H1 (cell line): ENCODE data around the gene UBN1. TPM values are rescaled to one million over a fixed set of nuclear protein-coding genes. Genes with fewer than 3 reads are reported as not detected.

Experiments used
- CHD7 ChIP-seq: fragments of 300-600 bp; sonication (generic); IDR thresholded peaks from 2 replicates; pipeline ENCODE4 v1.7.1; 2012; ENCODE audit warnings: low read length, moderate library complexity, mild to moderate bottlenecking, inconsistent platforms; ENCODE audit not compliant: insufficient replicate concordance
- NANOG ChIP-seq: IDR thresholded peaks from 2 replicates; pipeline ENCODE4 v1.6.1; 2011; ENCODE audit warnings: low read length, low read depth, mild to moderate bottlenecking, inconsistent platforms; ENCODE audit not compliant: insufficient read depth, poor library complexity, severe bottlenecking
- SAP30 ChIP-seq: fragments of 300-600 bp; sonication (generic); IDR thresholded peaks from 2 replicates; pipeline ENCODE4 v1.7.1; 2012; ENCODE audit warnings: low read length, moderate library complexity, mild to moderate bottlenecking, inconsistent platforms; ENCODE audit not compliant: insufficient read depth, insufficient replicate concordance
- USF2 ChIP-seq: IDR thresholded peaks from 2 replicates; pipeline ENCODE4 v1.6.1; 2011; ENCODE audit warnings: low read length, improper control_type of control experiment
- polyA plus RNA-seq, 7 experiments: library from polyadenylated mRNA; depleted of rRNA in 3 of 7; stranded (reverse) in 5 of 7; unstranded in 2 of 7; fragments of >200 nt in 5 of 7; fragments of 200-250 nt in 2 of 7; gene quantifications; 1 replicate in 5 of 7; 2 replicates in 1 of 7; 4 replicates in 1 of 7; pipeline versions ENCODE4 v1.2.1 to v1.2.3, GENCODE V29; 2011 to 2013; ENCODE audit warnings: missing spikeins in 2 of 7, mixed read lengths in 2 of 7
- total RNA-seq: library from RNA; stranded (reverse); fragmentation: NEBNext Ultra II Directional; extraction: Animal tissue kit (Norgen Biotek cat#: 25700); gene quantifications from 2 replicates; pipeline ENCODE4 v1.2.1, GENCODE V29; 2021

The UBN1 gene
- total and polyA plus RNA-seq, 2 of the 8 experiments (the other 6 are each of a cell fraction or from before 2014, with no cell fraction given) = 16.2 to 37.0 TPM

- TF ChIP-seq CHD7 (no peak), SAP30 (no peak), NANOG (no peak), USF2 (no peak)
Measured at GRCh38 chr16:4891097-4891885, 44.0 kb downstream of the UBN1 start (continued).
